CD1c-positive myeloid dendritic cell (primary cell): ENCODE data around the gene HGS.

Experiments
- DNase-seq: peaks from one replicate; pipeline ENCODE4 v3.0.0-alpha.2; 2016; ENCODE audit errors: extremely low spot score

The HGS gene

GRCh38 chr17:81683584-81684441, at the start of gene HGS, which contains the start of gene ARL16:
Gene HGS, plus strand, starts transcription at chr17:81684011. Its CDS starts 56 bp downstream, at chr17:81684067.
Gene ARL16, minus strand, starts transcription at chr17:81683797. Its CDS starts 44 bp downstream, at chr17:81683753.
- peak; percentile 100 for DNase-seq

DNA sequence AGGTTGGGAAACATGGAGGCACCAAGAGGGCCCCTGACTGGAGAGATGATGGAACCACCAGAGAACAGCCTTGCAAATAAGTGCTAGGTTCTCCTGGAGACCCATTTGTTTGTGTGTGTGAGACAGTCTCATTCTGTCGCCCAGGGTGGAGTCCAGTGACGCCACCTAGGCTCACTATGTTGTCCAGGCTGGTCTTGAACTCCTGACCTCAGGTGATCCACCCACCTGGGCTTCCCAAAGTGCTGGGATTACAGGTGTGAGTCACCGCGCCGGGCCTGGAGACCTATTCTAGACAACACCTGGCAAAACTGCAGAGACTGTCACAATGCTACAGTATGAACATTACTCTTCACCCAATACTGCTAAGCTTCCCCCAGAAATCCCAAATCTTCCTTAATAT, 48.4 kb upstream of the HGS start:
- no peak for DNase-seq

GRCh38 chr17:81635973-81636504, 47.8 kb upstream of the HGS start:
- DNase-seq, result no peak

- DNase-seq, result peak; percentile 95
Measured at GRCh38 chr17:81636505-81637288, 47.1 kb upstream of the HGS start, which contains the start of the genes NPLOC4 and TSPAN10. Gene NPLOC4, minus strand, starts transcription at chr17:81637112. Its CDS starts 182 bp downstream, at chr17:81636930. Gene TSPAN10, plus strand, starts transcription at chr17:81637196. Its CDS starts 5,217 bp downstream, at chr17:81642413.

- DNase-seq, result no peak
Measured at GRCh38 chr17:81638683-81639082, 45.1 kb upstream of the HGS start.

DNA sequence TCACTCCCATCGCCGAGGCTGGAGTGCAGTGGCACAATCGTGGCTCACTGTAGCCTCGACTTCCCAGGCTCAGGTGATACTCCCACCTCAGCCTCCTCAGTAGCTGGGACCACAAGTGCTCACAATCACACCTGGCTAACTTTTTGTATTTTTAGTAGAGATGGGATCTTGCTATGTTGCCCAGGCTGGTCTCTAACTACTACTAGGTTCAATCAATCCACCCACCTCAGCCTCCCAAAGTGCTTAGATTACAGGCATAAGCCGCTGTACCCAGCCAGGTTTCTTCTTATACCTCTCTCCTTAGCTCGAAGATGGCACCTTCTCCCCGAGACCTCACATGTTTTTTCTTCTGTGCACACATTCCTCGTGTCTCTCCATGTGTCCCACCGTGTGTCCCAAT, 43.8 kb upstream of the HGS start:
- DNase-seq, result no peak

- no peak for DNase-seq
Measured at GRCh38 chr17:81641825-81642489, 41.9 kb upstream of the HGS start.

DNA sequence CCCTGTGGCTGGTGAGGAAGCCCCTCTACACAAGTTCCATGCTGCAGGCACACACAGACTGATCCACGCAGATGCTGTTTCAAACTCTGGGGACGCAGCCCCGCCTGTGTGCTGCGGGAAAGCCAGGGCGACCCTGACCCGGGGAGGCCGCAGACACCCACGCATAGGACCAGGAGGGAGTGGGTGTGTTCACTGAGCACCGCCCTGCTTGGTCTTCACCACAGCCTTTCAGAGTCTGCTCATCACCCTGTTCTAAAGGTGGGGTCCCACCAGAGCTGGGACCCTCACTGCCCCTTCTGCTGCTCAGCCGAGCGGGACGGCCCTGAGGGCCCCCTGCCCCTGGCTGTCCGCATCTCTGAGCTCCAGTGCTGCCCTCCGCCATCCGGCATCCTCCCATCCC, 39.3 kb upstream of the HGS start:
- no peak for DNase-seq

DNA sequence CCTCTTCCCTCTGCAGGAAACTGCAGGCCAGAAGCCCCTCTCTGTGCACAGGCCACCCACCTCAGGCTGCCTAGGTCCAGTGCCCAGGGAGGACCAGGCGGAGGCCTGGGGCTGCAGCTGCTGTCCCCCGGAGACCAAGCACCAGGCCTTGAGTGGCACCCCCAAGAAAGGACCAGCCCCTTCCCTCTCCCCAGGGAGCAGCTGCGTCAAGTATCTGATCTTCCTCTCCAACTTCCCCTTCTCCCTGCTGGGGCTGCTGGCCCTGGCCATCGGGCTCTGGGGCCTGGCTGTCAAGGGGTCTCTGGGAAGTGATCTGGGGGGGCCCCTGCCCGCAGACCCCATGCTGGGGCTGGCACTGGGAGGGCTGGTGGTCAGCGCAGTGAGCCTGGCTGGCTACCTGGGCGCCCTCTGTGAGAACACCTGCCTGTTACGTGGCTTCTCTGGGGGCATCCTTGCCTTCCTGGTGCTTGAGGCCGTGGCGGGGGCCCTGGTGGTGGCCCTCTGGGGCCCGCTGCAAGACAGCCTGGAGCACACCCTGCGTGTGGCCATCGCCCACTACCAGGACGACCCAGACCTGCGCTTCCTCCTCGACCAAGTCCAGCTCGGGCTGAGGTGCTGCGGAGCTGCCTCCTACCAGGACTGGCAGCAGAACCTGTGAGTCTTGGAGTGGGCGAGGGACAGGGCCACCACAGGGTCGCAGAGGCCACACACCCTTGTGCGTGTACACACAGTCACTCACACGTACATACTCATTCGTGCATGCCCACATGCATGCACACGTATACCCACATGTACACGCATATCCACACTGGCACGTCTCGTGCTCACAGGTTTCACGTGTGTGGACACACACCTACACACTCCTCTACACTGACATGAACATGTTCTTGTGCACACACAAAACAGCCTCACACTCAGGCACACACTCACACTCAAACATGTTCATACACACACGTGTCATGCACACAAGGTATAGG, 38.5 kb upstream of the HGS start:
- DNase-seq, result no peak

DNA sequence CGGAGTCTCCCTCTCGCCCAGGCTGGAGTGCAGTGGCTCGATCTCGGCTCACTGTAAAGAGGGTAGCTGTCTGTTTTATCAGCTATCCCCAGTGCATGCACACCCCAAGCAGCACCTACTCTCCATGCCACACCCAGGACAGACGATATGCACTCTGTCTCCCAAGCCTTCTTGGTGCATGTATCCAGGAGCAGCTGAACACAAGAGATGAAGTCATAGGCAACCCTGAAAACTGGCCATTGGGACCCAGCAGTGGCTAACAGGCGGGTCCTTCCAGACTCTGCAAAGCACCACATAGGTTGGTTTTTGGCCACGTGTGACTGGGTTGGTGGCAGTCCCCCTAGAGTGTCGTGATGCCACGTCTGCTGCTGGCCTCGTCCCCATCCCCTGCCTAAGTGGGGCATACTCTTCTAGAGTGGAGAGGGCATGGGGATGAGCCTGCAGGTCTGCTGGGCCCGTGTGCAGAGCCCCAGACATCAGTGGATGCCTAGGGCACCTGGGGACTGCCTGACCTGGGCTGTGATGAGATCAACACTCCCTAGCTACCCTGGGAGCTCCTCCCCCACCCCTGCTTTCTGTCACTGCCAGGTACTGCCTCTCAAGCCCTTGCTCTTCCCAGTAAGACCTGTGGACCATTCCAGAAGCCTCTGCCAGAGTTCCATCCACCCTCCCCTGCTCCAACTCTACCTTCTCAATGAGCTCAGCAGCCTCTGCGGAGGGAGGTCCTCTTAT, 36.8 kb upstream of the HGS start:
- DNase-seq, result no peak

DNA sequence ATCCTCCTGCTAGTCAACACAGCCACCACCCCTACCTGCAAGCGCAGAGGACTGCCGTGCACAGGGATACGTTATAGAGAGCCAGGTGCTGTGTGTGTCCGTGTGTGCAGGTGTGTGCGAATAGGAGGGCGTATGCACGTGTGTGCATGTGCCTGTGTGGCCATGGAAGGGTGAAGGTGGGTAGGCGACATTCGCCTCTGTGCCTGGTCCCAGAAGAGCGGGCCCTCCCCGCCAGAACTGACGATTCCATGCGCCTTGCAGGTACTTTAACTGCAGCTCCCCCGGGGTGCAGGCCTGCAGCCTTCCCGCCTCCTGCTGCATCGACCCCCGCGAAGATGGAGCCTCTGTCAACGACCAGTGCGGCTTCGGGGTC, 36.2 kb upstream of the HGS start:
- DNase-seq, result no peak

DNA sequence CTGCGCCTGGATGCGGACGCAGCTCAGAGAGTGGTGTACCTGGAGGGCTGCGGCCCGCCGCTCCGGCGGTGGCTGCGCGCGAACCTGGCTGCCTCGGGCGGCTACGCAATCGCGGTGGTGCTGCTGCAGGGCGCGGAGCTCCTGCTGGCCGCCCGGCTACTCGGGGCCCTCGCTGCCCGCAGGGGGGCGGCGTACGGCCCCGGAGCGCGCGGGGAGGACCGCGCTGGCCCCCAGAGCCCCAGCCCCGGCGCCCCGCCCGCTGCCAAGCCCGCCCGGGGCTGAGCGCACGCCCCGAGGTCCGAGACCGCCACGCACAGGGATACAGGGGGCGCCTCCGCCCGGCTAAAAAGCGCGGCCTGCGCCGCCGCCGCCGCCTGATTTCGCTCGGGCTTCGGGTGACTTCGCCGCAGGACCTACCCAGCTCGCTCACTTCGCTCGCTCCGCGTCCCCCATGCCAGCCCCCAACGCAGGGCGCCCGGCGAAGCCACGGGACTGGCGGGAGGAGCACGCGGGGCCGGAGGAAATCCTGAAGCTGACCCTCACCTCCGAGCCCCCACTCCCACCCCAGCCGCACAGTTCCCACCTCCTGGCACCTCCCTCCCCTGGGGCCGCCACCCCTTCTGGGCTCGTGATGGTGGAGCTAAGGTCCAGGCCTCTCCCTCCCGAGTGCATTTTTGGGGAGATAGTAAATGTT, 35.7 kb upstream of the HGS start:
- no peak for DNase-seq

DNA sequence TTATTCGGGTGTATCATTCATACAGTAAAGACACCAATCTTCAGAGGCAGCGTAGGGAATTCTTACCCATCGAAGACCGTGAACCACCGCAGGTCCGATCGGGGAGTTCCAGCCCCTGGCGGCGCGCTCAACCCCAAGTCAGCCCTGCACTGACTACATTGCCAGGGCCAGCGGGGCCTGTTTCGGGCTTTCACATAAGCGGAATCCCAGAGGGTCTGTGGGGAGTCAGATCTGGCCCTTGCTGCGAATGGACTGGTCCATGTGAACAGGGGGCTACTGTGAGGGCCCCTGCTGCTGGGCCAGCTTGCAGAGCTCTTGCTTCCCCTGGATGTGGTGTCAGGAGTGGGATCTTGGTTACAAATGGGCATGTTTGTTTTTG, 35.1 kb upstream of the HGS start:
- no peak for DNase-seq

- DNase-seq, result no peak
Measured at GRCh38 chr17:81650951-81651350, 32.9 kb upstream of the HGS start.

DNA sequence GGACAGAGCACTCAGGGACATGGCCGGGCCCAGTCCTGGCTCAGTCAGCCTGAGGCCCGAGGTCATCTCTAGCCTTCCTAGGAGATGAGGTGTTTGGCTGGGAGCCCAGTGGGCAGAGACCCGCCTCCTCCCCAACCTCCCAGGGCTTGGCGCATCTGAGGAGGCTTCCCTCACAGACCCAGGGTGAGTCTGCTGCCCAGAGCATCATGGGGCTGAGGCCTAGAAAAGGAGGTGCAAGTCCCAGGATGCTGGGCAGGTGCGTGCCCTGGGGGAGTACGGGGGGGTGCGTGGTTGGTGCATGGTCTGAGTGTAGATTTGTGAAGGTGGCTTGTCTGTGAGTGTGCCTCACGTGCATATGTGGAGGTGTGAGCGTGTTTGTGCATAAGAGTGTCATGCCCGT, 32.1 kb upstream of the HGS start:
- DNase-seq, result no peak

DNA sequence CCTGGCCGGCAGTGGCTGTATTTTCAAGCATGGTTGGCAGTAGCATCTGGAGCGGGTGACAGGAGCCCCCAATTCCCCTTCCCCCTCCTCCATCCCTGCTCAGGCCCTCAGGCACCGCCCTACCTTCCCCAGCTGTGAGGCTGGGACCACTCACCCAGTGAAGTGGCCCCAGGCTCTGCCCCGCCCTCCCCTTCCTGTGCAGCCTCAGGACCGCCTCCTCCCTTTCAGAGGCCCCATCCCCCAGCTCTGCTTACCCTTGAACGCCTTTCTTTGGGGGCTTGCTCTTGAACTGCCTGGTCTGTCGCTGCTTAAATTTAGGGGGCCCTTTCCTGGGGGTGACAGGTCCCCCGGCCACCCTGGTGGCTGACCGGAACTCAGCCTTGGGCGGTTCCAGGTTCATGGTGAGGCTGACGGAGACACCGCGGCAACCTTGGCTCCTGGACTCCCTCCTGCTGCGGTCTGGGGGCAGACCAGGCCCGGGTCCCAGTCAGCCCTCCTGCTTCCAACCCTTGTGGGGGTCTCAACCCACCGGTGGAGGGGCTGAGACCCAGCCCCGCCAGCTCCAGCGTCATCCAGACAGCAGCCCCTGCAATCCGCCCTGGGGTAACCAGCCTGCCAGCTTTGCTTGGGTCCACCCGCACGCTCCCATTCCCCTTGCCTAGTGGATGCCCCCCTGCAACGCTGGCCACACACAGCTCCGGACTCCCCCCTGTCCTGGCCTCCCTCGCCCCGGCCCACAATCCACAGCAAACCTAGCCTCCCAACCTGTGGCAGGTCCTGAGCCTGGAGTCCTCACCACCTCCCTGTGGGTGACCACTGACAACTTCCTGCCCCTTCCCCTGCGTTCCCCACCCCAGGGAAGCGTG, 30.7 kb upstream of the HGS start:
- DNase-seq, result no peak

- DNase-seq, result peak; percentile 10
Measured at GRCh38 chr17:81655378-81656117, 28.3 kb upstream of the HGS start.
